Upper lobe of right lung (tissue), 1 donor: Measurements from ENCODE around the gene KCNN4. TPM values are rescaled to one million over a fixed set of nuclear protein-coding genes. Genes with fewer than 3 reads are reported as not detected.
"Not testable (repeated sequence)": the region's sequence is repeated elsewhere in the genome, so short reads cannot be mapped to it uniquely, and the experiment has no call there.

Source experiments
- ATAC-seq: fragments of 200-7000 bp; cut with Tn5 transposase; one replicate; pipeline ENCODE4 v1.9.1; 2020; ENCODE audit warnings: mild to moderate bottlenecking, moderate library complexity
- DNase-seq: peaks from one replicate; pipeline ENCODE4 v3.0.0-alpha.2; 2020
- H3K27ac ChIP-seq: fragments of 200-600 bp; one replicate; pipeline ENCODE4 v1.8.0; 2022
- H3K27me3 ChIP-seq: fragments of 200-600 bp; one replicate; pipeline ENCODE4 v1.8.0; 2022; ENCODE audit warnings: mild to moderate bottlenecking
- H3K36me3 ChIP-seq: fragments of 200-600 bp; one replicate; pipeline ENCODE4 v1.8.0; 2022
- H3K4me1 ChIP-seq: fragments of 200-600 bp; one replicate; pipeline ENCODE4 v1.8.0; 2022
- H3K4me3 ChIP-seq: fragments of 200-600 bp; one replicate; pipeline ENCODE4 v1.8.0; 2022; ENCODE audit warnings: mild to moderate bottlenecking
- H3K9me3 ChIP-seq: fragments of 200-600 bp; one replicate; pipeline ENCODE4 v1.8.0; 2022
- intact Hi-C: fragments of 100-400 bp; cut with DNase I; formaldehyde crosslinking; loops from one replicate; pipeline ENCODE4 v1.11.0; 2022
- long read RNA-seq: library from polyadenylated mRNA; unstranded; transcript quantifications from one replicate; pipeline ENCODE4 v2.0.0, GENCODE V29; 2021
- total RNA-seq: library from RNA; stranded (reverse); fragmentation: NEBNext Ultra II Directional; extraction: Animal tissue kit (Norgen Biotek cat#: 25700); gene quantifications from one replicate; pipeline ENCODE4 v1.2.1, GENCODE V29; 2021
- TF ChIP-seq, protein P1 (sequence below): fragments of 200-600 bp; IDR thresholded peaks from one replicate; pipeline ENCODE4 v1.8.0; 2022; ENCODE audit warnings: antibody characterized with exemption
- donor health status: DM: no; HTN: yes; CAD: no; lungs with severe emphysema.

KCNN4 gene
- 7.3 TPM for total RNA-seq
- long read RNA-seq, transcript KCNN4-211 (9 exons, 1,956 nt) = major isoform, 13 of 26 reads
- long read RNA-seq, partial matches to known transcripts = 4 of 26 reads
- long read RNA-seq, other reads (novel, unspliced or antisense) = 9 of 26 reads

DNA sequence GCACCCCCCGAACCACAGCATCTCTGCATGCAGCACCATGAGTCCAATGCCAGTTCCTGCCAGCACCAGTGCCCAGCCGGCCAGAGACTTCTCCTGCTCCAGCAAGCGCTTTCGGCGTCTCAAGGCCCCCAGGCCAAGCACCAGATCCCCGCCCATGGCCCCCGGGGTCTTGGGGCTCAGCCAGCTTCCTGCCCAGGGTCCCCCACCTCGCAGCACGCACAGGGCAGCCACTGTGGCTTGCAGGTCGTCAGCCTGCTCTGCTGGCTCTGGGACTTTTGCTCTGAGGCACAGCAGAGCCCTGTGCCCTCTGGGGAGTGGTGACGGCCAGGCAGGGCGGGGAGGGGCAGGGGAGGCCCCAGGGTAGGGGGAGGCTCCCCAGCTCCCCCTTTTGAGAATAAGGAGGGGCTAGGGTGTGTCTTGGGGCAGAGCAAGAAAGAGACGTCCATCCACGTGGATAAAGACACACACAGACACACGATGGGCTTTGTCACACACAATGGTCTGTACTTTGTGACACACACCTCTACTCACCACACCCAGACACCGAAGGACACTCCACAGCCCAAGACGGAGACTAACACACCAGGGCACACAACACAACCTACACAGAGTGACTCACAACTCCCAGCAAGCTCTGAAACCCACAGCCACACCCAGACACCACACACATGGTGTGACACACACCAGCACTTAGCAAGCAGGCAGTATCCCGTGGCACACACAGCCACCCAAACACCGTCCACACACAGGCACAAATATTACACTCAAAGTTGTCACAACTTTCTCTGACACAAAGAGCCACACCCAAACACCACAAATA, at the start of gene KCNN4:
Gene KCNN4, minus strand, starts transcription at position 268 of the 820 bp plus-strand sequence. Its CDS starts 112 bp downstream, at position 156.
- peak; percentile 30 for ATAC-seq
- TF ChIP-seq, protein P1, sequence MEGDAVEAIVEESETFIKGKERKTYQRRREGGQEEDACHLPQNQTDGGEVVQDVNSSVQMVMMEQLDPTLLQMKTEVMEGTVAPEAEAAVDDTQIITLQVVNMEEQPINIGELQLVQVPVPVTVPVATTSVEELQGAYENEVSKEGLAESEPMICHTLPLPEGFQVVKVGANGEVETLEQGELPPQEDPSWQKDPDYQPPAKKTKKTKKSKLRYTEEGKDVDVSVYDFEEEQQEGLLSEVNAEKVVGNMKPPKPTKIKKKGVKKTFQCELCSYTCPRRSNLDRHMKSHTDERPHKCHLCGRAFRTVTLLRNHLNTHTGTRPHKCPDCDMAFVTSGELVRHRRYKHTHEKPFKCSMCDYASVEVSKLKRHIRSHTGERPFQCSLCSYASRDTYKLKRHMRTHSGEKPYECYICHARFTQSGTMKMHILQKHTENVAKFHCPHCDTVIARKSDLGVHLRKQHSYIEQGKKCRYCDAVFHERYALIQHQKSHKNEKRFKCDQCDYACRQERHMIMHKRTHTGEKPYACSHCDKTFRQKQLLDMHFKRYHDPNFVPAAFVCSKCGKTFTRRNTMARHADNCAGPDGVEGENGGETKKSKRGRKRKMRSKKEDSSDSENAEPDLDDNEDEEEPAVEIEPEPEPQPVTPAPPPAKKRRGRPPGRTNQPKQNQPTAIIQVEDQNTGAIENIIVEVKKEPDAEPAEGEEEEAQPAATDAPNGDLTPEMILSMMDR = no peak
- peaks cover 8% of the 10 kb centered on the region for H3K27me3 ChIP-seq

GRCh38 chr19:43826787-43827754, 46.3 kb upstream of the KCNN4 start, which contains the start of gene ZNF283:
ZNF283 (plus strand) TSS chr19:43827321; CDS start chr19:43833505, 6,184 bp downstream.
- Histone ChIP-seq H3K4me1 (peaks cover 9% of the 10 kb centered on the region), H3K36me3 (peaks cover 13% of the 10 kb centered on the region), H3K27ac (peak within 1 kb of the TSS; percentile 12), H3K27me3 (no peaks in the 10 kb centered on the region), H3K4me3 (peak within 1 kb of the TSS; percentile 67), H3K9me3 (no peaks in the 10 kb centered on the region)
- TF ChIP-seq, protein P1 = no peak
- peak; percentile 100 for ATAC-seq
- intact Hi-C loops = no loop called here
- peak; percentile 93 for DNase-seq

More for the DNA sequence above, at the start of gene KCNN4:
- H3K27ac ChIP-seq = no peak within 1 kb of the TSS
- peaks cover 23% of the 10 kb centered on the region for H3K4me1 ChIP-seq
- H3K36me3 ChIP-seq = no peaks in the 10 kb centered on the region
- H3K9me3 ChIP-seq = no peaks in the 10 kb centered on the region
- peak; percentile 70 for DNase-seq
- H3K4me3 ChIP-seq = peak within 1 kb of the TSS; percentile 32
- intact Hi-C loops = no loop called here

- H3K4me1 ChIP-seq, DNase-seq, H3K36me3 ChIP-seq, ATAC-seq, H3K27ac ChIP-seq, H3K27me3 ChIP-seq, H3K9me3 ChIP-seq, H3K4me3 ChIP-seq, intact Hi-C loops: not testable (repeated sequence)
Measured at GRCh38 chr19:43824572-43824971, 43.8 kb upstream of the KCNN4 start.

- DNase-seq, H3K4me3 ChIP-seq, H3K4me1 ChIP-seq, H3K36me3 ChIP-seq, H3K9me3 ChIP-seq, ATAC-seq, H3K27me3 ChIP-seq, H3K27ac ChIP-seq, intact Hi-C loops: not testable (repeated sequence)
Measured at GRCh38 chr19:43823856-43824255, 43.1 kb upstream of the KCNN4 start.

DNA sequence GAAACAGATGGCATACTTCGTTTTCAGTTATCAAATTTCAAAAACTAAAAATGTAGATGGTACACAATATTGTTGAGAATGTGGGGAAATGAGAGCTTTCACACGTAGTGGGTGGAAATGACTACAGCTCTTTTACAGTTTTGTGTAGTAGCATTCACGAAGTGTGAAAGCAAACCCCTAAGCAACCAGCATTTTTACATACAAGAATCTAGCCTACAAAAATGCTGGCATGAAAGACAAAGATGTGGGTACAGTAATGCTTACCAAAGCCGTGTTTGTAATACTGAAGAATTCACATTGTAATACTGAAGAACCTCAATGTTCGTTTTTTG, 40.1 kb upstream of the KCNN4 start:
- Histone ChIP-seq H3K4me3 (peak overlapping the region; percentile 48), H3K9me3 (no peaks in the 10 kb centered on the region), H3K27me3 (peaks cover 5% of the 10 kb centered on the region), H3K27ac (no peak overlapping the region), H3K4me1 (no peaks in the 10 kb centered on the region), H3K36me3 (no peaks in the 10 kb centered on the region)
- DNase-seq (no peak), ATAC-seq (no peak)
- TF ChIP-seq, protein P1 = no peak
- intact Hi-C loops = no loop called here

- peak overlapping the region; percentile 48 for H3K4me3 ChIP-seq
- peak; percentile 71 for DNase-seq
- H3K4me1 ChIP-seq = no peaks in the 10 kb centered on the region
- no peaks in the 10 kb centered on the region for H3K36me3 ChIP-seq
- no peak overlapping the region for H3K27ac ChIP-seq
- intact Hi-C loops = no loop called here
- TF ChIP-seq, protein P1 = no peak
- peak; percentile 84 for ATAC-seq
- no peaks in the 10 kb centered on the region for H3K9me3 ChIP-seq
- H3K27me3 ChIP-seq = peaks cover 5% of the 10 kb centered on the region
Measured at GRCh38 chr19:43820098-43820883, 39.5 kb upstream of the KCNN4 start.
